GM20431 (cell line): ENCODE measurements around the gene HIPK4.
"Not testable (repeated sequence)": the region's sequence is repeated elsewhere in the genome, so short reads cannot be mapped to it uniquely, and the experiment has no call there.

Experiments used
- in situ Hi-C: fragments of 300-500 bp; cut with MseI, MboI; formaldehyde crosslinking; loops from one replicate; pipeline ENCODE4 v1.15.0; 2020; ENCODE audit warnings: low sequenced_read_pairs; ENCODE audit not compliant: unreplicated experiment

The HIPK4 gene

GRCh38 chr19:40342644-40343311, 47.2 kb downstream of the HIPK4 start:
- in situ Hi-C loops: no loop called here

- in situ Hi-C loops: no loop called here
Observed at GRCh38 chr19:40341601-40342482, 48.1 kb downstream of the HIPK4 start.

GRCh38 chr19:40339018-40339728, 50.8 kb downstream of the HIPK4 start:
- in situ Hi-C loops: no loop called here

- in situ Hi-C loops: no loop called here
Observed at GRCh38 chr19:40337594-40337993, 52.4 kb downstream of the HIPK4 start.

- in situ Hi-C loops: no loop called here
Observed at GRCh38 chr19:40337107-40337506, 52.9 kb downstream of the HIPK4 start.

- in situ Hi-C loops: no loop called here
Observed at GRCh38 chr19:40336601-40336900, 53.4 kb downstream of the HIPK4 start.

- in situ Hi-C loops: no loop called here
Observed at GRCh38 chr19:40335855-40336600, 54.0 kb downstream of the HIPK4 start.

- in situ Hi-C loops: no loop called here
Observed at GRCh38 chr19:40335101-40335500, 54.9 kb downstream of the HIPK4 start.

GRCh38 chr19:40333083-40333482, 56.9 kb downstream of the HIPK4 start:
- in situ Hi-C loops: not testable (repeated sequence)

GRCh38 chr19:40332669-40333068, 57.3 kb downstream of the HIPK4 start:
- in situ Hi-C loops: no loop called here

- in situ Hi-C loops: no loop called here
Observed at GRCh38 chr19:40331052-40331451, 58.9 kb downstream of the HIPK4 start.
